GM21423 (cell line): Measurements from ENCODE around the gene PFKFB4.

Experiments used
- ATAC-seq: cut with Tn5 transposase; IDR thresholded peaks from one replicate; pipeline ENCODE4 v1.9.1; 2021; ENCODE audit warnings: mild to moderate bottlenecking, moderate library complexity; ENCODE audit not compliant: unreplicated experiment

PFKFB4 gene

GRCh38 chr3:48585411-48585810 lies 28.8 kb upstream of the PFKFB4 start:
- no peak for ATAC-seq

- no peak for ATAC-seq
Observed at GRCh38 chr3:48584836-48585235, 28.2 kb upstream of the PFKFB4 start.

- ATAC-seq, result no peak
Observed at GRCh38 chr3:48581621-48582481, 25.2 kb upstream of the PFKFB4 start.

GRCh38 chr3:48576647-48577046 lies 20.0 kb upstream of the PFKFB4 start:
- ATAC-seq, result no peak

- no peak for ATAC-seq
Observed at GRCh38 chr3:48575366-48575765, 18.8 kb upstream of the PFKFB4 start.

- ATAC-seq, result no peak
Observed at GRCh38 chr3:48573973-48574585, 17.5 kb upstream of the PFKFB4 start.

- ATAC-seq, result no peak
Observed at GRCh38 chr3:48572517-48572916, 15.9 kb upstream of the PFKFB4 start.

- ATAC-seq, result no peak
Observed at GRCh38 chr3:48571938-48572337, 15.3 kb upstream of the PFKFB4 start.

GRCh38 chr3:48569808-48570450 lies 13.3 kb upstream of the PFKFB4 start:
- ATAC-seq, result no peak

- no peak for ATAC-seq
Observed at GRCh38 chr3:48569400-48569799, 12.8 kb upstream of the PFKFB4 start.

- ATAC-seq, result no peak
Observed at GRCh38 chr3:48568476-48568875, 11.9 kb upstream of the PFKFB4 start.

- ATAC-seq, result no peak
Observed at GRCh38 chr3:48567500-48567899, 10.9 kb upstream of the PFKFB4 start.

GRCh38 chr3:48567090-48567489 lies 10.5 kb upstream of the PFKFB4 start:
- no peak for ATAC-seq

- no peak for ATAC-seq
Observed at GRCh38 chr3:48566401-48566760, 9.8 kb upstream of the PFKFB4 start.

GRCh38 chr3:48565591-48566400 lies 9.2 kb upstream of the PFKFB4 start:
- ATAC-seq, result no peak

- ATAC-seq, result no peak
Observed at GRCh38 chr3:48565186-48565585, 8.6 kb upstream of the PFKFB4 start.

GRCh38 chr3:48564667-48565066 lies 8.1 kb upstream of the PFKFB4 start:
- ATAC-seq, result no peak

- ATAC-seq, result no peak
Observed at GRCh38 chr3:48564022-48564421, 7.4 kb upstream of the PFKFB4 start.

- ATAC-seq, result no peak
Observed at GRCh38 chr3:48563382-48563918, 6.8 kb upstream of the PFKFB4 start, which contains the start of gene UCN2. Gene UCN2 (minus strand): TSS chr3:48563781. CDS start chr3:48563124, 657 bp downstream.

- ATAC-seq, result no peak
Observed at GRCh38 chr3:48562367-48563095, 5.9 kb upstream of the PFKFB4 start.
